MM.1S (cell line): ENCODE data around the gene HEPN1.
A peak's percentile ranks its signal among the peaks of the same experiment; 100 is the strongest.

Source experiments
- DNase-seq: peaks from one replicate; pipeline ENCODE4 v3.0.0-alpha.2; 2015
- H2AFZ ChIP-seq: fragments of 300-600 bp; sonication (generic); 2 replicates; pipeline ENCODE4 v1.6.0; 2016; ENCODE audit warnings: antibody characterized with exemption, low read length
- H3F3A ChIP-seq: fragments of 300-600 bp; sonication (generic); 2 replicates; pipeline ENCODE4 v1.6.1; 2016; ENCODE audit warnings: mild to moderate bottlenecking, antibody characterized with exemption, low read length, moderate library complexity, mixed read lengths; ENCODE audit not compliant: insufficient read depth
- H3K27ac ChIP-seq: fragments of 300-600 bp; sonication (generic); 2 replicates; pipeline ENCODE4 v1.5.1; 2016; ENCODE audit warnings: mild to moderate bottlenecking, low read length
- H3K27me3 ChIP-seq: fragments of 300-600 bp; sonication (generic); replicated peaks from 2 replicates; pipeline ENCODE4 v1.6.0; 2016; ENCODE audit warnings: low read length; ENCODE audit not compliant: insufficient read depth
- H3K36me3 ChIP-seq: fragments of 300-600 bp; sonication (generic); replicated peaks from 2 replicates; pipeline ENCODE4 v1.6.1; 2016; ENCODE audit warnings: mild to moderate bottlenecking, low read length, mixed read lengths; ENCODE audit not compliant: insufficient read depth
- H3K4me1 ChIP-seq: fragments of 300-600 bp; sonication (generic); 2 replicates; pipeline ENCODE4 v1.6.1; 2016; ENCODE audit warnings: low read length, mixed read lengths
- H3K4me2 ChIP-seq: fragments of 300-600 bp; sonication (generic); 2 replicates; pipeline ENCODE4 v1.6.0; 2016; ENCODE audit warnings: low read depth, low read length
- H3K4me3 ChIP-seq: fragments of 300-600 bp; sonication (generic); 2 replicates; pipeline ENCODE4 v1.5.1; 2016; ENCODE audit warnings: low read length, mixed read lengths
- H3K79me2 ChIP-seq: fragments of 300-600 bp; sonication (generic); 2 replicates; pipeline ENCODE4 v1.6.1; 2016; ENCODE audit warnings: mixed run types, low read length, mixed read lengths
- H3K9ac ChIP-seq: fragments of 300-600 bp; sonication (generic); 2 replicates; pipeline ENCODE4 v1.6.1; 2016; ENCODE audit warnings: low read length, mixed read lengths
- H3K9me2 ChIP-seq: fragments of 300-600 bp; sonication (generic); replicated peaks from 2 replicates; pipeline ENCODE4 v1.6.1; 2016; ENCODE audit warnings: mild to moderate bottlenecking, low read length, mixed read lengths; ENCODE audit not compliant: insufficient read depth
- H3K9me3 ChIP-seq: fragments of 300-600 bp; sonication (generic); replicated peaks from 2 replicates; pipeline ENCODE4 v1.6.1; 2016; ENCODE audit warnings: mild to moderate bottlenecking, low read length, mixed read lengths; ENCODE audit not compliant: insufficient read depth
- H4K20me1 ChIP-seq: fragments of 300-600 bp; sonication (generic); 2 replicates; pipeline ENCODE4 v1.6.1; 2016; ENCODE audit warnings: mild to moderate bottlenecking, low read length, moderate library complexity, mixed read lengths; ENCODE audit not compliant: insufficient read depth
- CTCF ChIP-seq: fragments of 300-600 bp; sonication (generic); IDR thresholded peaks from 2 replicates; pipeline ENCODE4 v1.5.1; 2016; ENCODE audit warnings: antibody characterized with exemption, low read length, mixed read lengths
- EZH2 ChIP-seq: fragments of 300-600 bp; sonication (generic); optimal IDR thresholded peaks from 2 replicates; pipeline ENCODE3; 2017; ENCODE audit warnings: low read depth, mild to moderate bottlenecking, antibody characterized with exemption, low read length, mixed read lengths
- EZH2phosphoT487 ChIP-seq: fragments of 300-600 bp; sonication (generic); IDR thresholded peaks from 2 replicates; pipeline ENCODE4 v1.6.1; 2018; ENCODE audit warnings: antibody characterized with exemption, low read length

HEPN1 gene

GRCh38 chr11:124875943-124876817 is 42.9 kb upstream of the HEPN1 start:
- H2AFZ ChIP-seq = peak overlapping the region; percentile 77
- TF ChIP-seq EZH2phosphoT487 (no peak), CTCF (peak; percentile 79), EZH2 (no peak)
- peaks cover 33% of the 10 kb centered on the region for H3K27me3 ChIP-seq
- no peaks in the 10 kb centered on the region for H3K36me3 ChIP-seq
- no peaks in the 10 kb centered on the region for H3K4me1 ChIP-seq
- H3K9ac ChIP-seq = peak overlapping the region; percentile 59; the same call in 1 of the 2 replicates
- no peaks in the 10 kb centered on the region for H3K9me3 ChIP-seq
- H4K20me1 ChIP-seq = no peaks in the 10 kb centered on the region
- peak overlapping the region; percentile 73 for H3K4me3 ChIP-seq
- DNase-seq = peak; percentile 81
- no peaks in the 10 kb centered on the region for H3K9me2 ChIP-seq
- H3K4me2 ChIP-seq = peak overlapping the region; percentile 78
- H3F3A ChIP-seq = no peaks in the 10 kb centered on the region
- H3K27ac ChIP-seq = no peak overlapping the region
- H3K79me2 ChIP-seq = no peaks in the 10 kb centered on the region

- Histone ChIP-seq H3K9ac (peak overlapping the region; percentile 59; the same call in 1 of the 2 replicates), H3K27me3 (peaks cover 26% of the 10 kb centered on the region), H3K79me2 (no peaks in the 10 kb centered on the region), H3K9me2 (no peaks in the 10 kb centered on the region), H3K4me2 (peak overlapping the region; percentile 78; the same call in 1 of the 2 replicates), H3K36me3 (no peaks in the 10 kb centered on the region), H2AFZ (peak overlapping the region; percentile 77), H3K4me3 (peak overlapping the region; percentile 73), H3K27ac (no peak overlapping the region), H3K9me3 (no peaks in the 10 kb centered on the region), H4K20me1 (no peaks in the 10 kb centered on the region), H3K4me1 (no peaks in the 10 kb centered on the region), H3F3A (no peaks in the 10 kb centered on the region)
- TF ChIP-seq CTCF = no peak
- TF ChIP-seq EZH2phosphoT487 = no peak
- no peak for TF ChIP-seq EZH2
- no peak for DNase-seq
Measured at GRCh38 chr11:124876818-124877630, 42.0 kb upstream of the HEPN1 start.

- Histone ChIP-seq H3F3A (no peaks in the 10 kb centered on the region), H2AFZ (no peak overlapping the region), H3K36me3 (no peaks in the 10 kb centered on the region), H3K9ac (no peak overlapping the region), H3K79me2 (no peaks in the 10 kb centered on the region), H3K4me3 (no peak overlapping the region), H3K9me3 (no peaks in the 10 kb centered on the region), H4K20me1 (no peaks in the 10 kb centered on the region), H3K4me2 (no peak overlapping the region), H3K4me1 (no peaks in the 10 kb centered on the region), H3K27ac (no peak overlapping the region), H3K9me2 (no peaks in the 10 kb centered on the region), H3K27me3 (peaks cover 21% of the 10 kb centered on the region)
- DNase-seq = no peak
- TF ChIP-seq EZH2 (no peak), CTCF (no peak), EZH2phosphoT487 (no peak)
Measured at GRCh38 chr11:124877631-124877909, 41.5 kb upstream of the HEPN1 start.
